ENCODE measurements around the gene GUCA1A.

DNA sequence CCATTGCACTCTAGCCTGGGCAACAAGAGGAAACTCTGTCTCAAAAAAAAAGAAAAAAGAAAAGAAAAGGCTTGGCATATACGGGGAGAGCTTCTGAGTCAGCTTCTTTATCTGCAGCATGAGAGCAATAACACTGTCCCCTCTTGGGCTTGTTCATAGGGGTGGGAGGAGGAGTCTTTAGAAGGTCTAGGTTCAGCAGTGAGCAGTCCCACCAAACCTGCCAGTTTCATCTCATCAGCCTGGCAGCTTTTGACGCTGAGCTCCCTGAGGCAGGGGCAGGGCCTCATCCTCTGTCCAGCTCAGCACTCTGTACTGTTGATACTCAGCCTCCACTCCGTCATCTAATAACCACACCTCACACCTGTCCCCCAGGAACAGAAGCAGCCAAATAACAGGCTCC, 25.1 kb upstream of the GUCA1A start:
- TF ChIP-seq, protein P1, sequence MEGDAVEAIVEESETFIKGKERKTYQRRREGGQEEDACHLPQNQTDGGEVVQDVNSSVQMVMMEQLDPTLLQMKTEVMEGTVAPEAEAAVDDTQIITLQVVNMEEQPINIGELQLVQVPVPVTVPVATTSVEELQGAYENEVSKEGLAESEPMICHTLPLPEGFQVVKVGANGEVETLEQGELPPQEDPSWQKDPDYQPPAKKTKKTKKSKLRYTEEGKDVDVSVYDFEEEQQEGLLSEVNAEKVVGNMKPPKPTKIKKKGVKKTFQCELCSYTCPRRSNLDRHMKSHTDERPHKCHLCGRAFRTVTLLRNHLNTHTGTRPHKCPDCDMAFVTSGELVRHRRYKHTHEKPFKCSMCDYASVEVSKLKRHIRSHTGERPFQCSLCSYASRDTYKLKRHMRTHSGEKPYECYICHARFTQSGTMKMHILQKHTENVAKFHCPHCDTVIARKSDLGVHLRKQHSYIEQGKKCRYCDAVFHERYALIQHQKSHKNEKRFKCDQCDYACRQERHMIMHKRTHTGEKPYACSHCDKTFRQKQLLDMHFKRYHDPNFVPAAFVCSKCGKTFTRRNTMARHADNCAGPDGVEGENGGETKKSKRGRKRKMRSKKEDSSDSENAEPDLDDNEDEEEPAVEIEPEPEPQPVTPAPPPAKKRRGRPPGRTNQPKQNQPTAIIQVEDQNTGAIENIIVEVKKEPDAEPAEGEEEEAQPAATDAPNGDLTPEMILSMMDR (IDR thresholded peaks at IDR 0.05): no peak
- TF ChIP-seq POLR2A (IDR thresholded peaks at IDR 0.05): no peak
- no peak for TF ChIP-seq EP300 (IDR thresholded peaks at IDR 0.05)
- TF ChIP-seq POLR2AphosphoS5 (IDR thresholded peaks at IDR 0.05): no peak

All from upper lobe of left lung (tissue), 4 donors.